HEK293T (cell line): ENCODE measurements around the gene KRTAP1-1.
"Not testable (repeated sequence)": the region's sequence is repeated elsewhere in the genome, so short reads cannot be mapped to it uniquely, and the experiment has no call there.

Source experiments
- CTCF ChIA-PET: fragments of 350-600 bp; formaldehyde crosslinking; extraction: SDS; loops from one replicate; lab custom pipeline; 2021; ENCODE audit warnings: antibody characterized with exemption, inconsistent platforms; lab: Yijun Ruan, JAX
- POLR2A ChIA-PET: fragments of 350-600 bp; formaldehyde crosslinking; extraction: SDS; loops from one replicate; lab custom pipeline; 2020; ENCODE audit warnings: antibody characterized with exemption, inconsistent platforms; lab: Yijun Ruan, JAX
- DNase-seq: peaks from one replicate; pipeline ENCODE4 v3.0.0; 2012; ENCODE audit warnings: mixed read lengths; ENCODE audit errors: extremely low spot score
- ARNT ChIP-seq: fragments of 450-650 bp; IDR thresholded peaks from 2 replicates; pipeline ENCODE4 v1.6.1; 2017; ENCODE audit warnings: mild to moderate bottlenecking
- BHLHE40 ChIP-seq: fragments of 450-650 bp; IDR thresholded peaks from 2 replicates; pipeline ENCODE4 v1.6.1; 2016; ENCODE audit warnings: mild to moderate bottlenecking, moderate library complexity, borderline replicate concordance
- CTBP1 ChIP-seq: fragments of 450-650 bp; IDR thresholded peaks from 2 replicates; pipeline ENCODE4 v1.6.1; 2016; ENCODE audit warnings: borderline replicate concordance
- ELF4 ChIP-seq: fragments of 450-650 bp; IDR thresholded peaks from 2 replicates; pipeline ENCODE4 v1.6.1; 2017; ENCODE audit warnings: antibody characterized with exemption
- FOXA1 ChIP-seq: fragments of 450-650 bp; IDR thresholded peaks from 2 replicates; pipeline ENCODE4 v1.6.1; 2016; ENCODE audit warnings: mild to moderate bottlenecking
- FOXK2 ChIP-seq: fragments of 450-650 bp; IDR thresholded peaks from 2 replicates; pipeline ENCODE4 v1.6.1; 2016; ENCODE audit warnings: mild to moderate bottlenecking
- FOXM1 ChIP-seq: fragments of 450-650 bp; IDR thresholded peaks from 2 replicates; pipeline ENCODE4 v1.6.1; 2017; ENCODE audit warnings: mild to moderate bottlenecking, borderline replicate concordance
- HDGF ChIP-seq: fragments of 450-650 bp; IDR thresholded peaks from 2 replicates; pipeline ENCODE4 v1.6.1; 2017; ENCODE audit warnings: antibody characterized with exemption, borderline replicate concordance
- L3MBTL2 ChIP-seq: fragments of 450-650 bp; conservative IDR thresholded peaks from 2 replicates; pipeline ENCODE4 v1.6.1; 2016; ENCODE audit warnings: mild to moderate bottlenecking
- LEF1 ChIP-seq: fragments of 450-650 bp; IDR thresholded peaks from 2 replicates; pipeline ENCODE4 v1.6.1; 2017; ENCODE audit warnings: mild to moderate bottlenecking, borderline replicate concordance
- NFRKB ChIP-seq: fragments of 450-650 bp; IDR thresholded peaks from 2 replicates; pipeline ENCODE4 v1.6.1; 2016; ENCODE audit warnings: mild to moderate bottlenecking, moderate library complexity
- PKNOX1 ChIP-seq: fragments of 450-650 bp; IDR thresholded peaks from 2 replicates; pipeline ENCODE4 v1.6.1; 2016
- SP1 ChIP-seq: fragments of 450-650 bp; IDR thresholded peaks from 2 replicates; pipeline ENCODE4 v1.6.1; 2017
- SUZ12 ChIP-seq: fragments of 450-650 bp; IDR thresholded peaks from 2 replicates; pipeline ENCODE4 v1.6.1; 2016; ENCODE audit warnings: mild to moderate bottlenecking
- TARDBP ChIP-seq: fragments of 450-650 bp; IDR thresholded peaks from 2 replicates; pipeline ENCODE4 v1.6.1; 2016
- ZNF384 ChIP-seq: fragments of 450-650 bp; IDR thresholded peaks from 2 replicates; pipeline ENCODE4 v1.6.1; 2016

KRTAP1-1 gene

GRCh38 chr17:41071606-41072360 is 30.5 kb upstream of the KRTAP1-1 start:
- POLR2A ChIA-PET, result no interaction called here

GRCh38 chr17:41069031-41069430 is 27.8 kb upstream of the KRTAP1-1 start:
- ChIA-PET CTCF (no interaction called here), POLR2A (no interaction called here)
- TF ChIP-seq TARDBP (no peak), NFRKB (no peak), L3MBTL2 (no peak), SUZ12 (no peak), SP1 (no peak), HDGF (no peak), FOXK2 (no peak), CTBP1 (no peak), ELF4 (no peak), BHLHE40 (no peak), ZNF384 (no peak), ARNT (no peak), PKNOX1 (no peak), LEF1 (no peak), FOXM1 (no peak), FOXA1 (no peak)
- DNase-seq, result no peak

More at GRCh38 chr17:41071606-41072360, 30.5 kb upstream of the KRTAP1-1 start:
- DNase-seq, result no peak
- TF ChIP-seq SP1 (no peak), ELF4 (no peak), NFRKB (no peak), PKNOX1 (no peak), BHLHE40 (no peak), SUZ12 (no peak), ZNF384 (no peak), ARNT (no peak), FOXM1 (no peak), CTBP1 (no peak), HDGF (no peak), FOXK2 (no peak), L3MBTL2 (no peak)
- CTCF ChIA-PET, result no interaction called here

- no peak for DNase-seq
- POLR2A ChIA-PET, result no interaction called here
- CTCF ChIA-PET, result no interaction called here
- TF ChIP-seq ZNF384 (no peak), BHLHE40 (no peak), FOXA1 (no peak), ARNT (no peak), TARDBP (no peak), SP1 (no peak), ELF4 (no peak), L3MBTL2 (no peak), FOXM1 (no peak), PKNOX1 (no peak), CTBP1 (no peak), NFRKB (no peak), LEF1 (no peak)
Measured at GRCh38 chr17:41067281-41067680, 26.0 kb upstream of the KRTAP1-1 start.

- DNase-seq, result no peak
- POLR2A ChIA-PET, result no interaction called here
- CTCF ChIA-PET, result no interaction called here
- TF ChIP-seq ARNT (no peak), NFRKB (no peak), TARDBP (no peak), ELF4 (no peak), BHLHE40 (no peak), SP1 (no peak), FOXK2 (no peak), ZNF384 (no peak)
Measured at GRCh38 chr17:41065829-41066624, 24.8 kb upstream of the KRTAP1-1 start, which contains the start of gene KRTAP2-4. KRTAP2-4 (minus strand) TSS chr17:41065879; CDS start chr17:41065845, 34 bp downstream.

GRCh38 chr17:41065016-41065689 is 23.9 kb upstream of the KRTAP1-1 start:
- CTCF ChIA-PET, DNase-seq, POLR2A ChIA-PET: not testable (repeated sequence)

GRCh38 chr17:41064301-41064700 is 23.1 kb upstream of the KRTAP1-1 start:
- CTCF ChIA-PET, result no interaction called here
- POLR2A ChIA-PET, result no interaction called here

More at GRCh38 chr17:41064301-41064700, 23.1 kb upstream of the KRTAP1-1 start:
- DNase-seq, result no peak
- TF ChIP-seq BHLHE40 (no peak), TARDBP (no peak), SUZ12 (no peak), ARNT (no peak), ZNF384 (no peak), FOXA1 (no peak), FOXK2 (no peak), FOXM1 (no peak), HDGF (no peak), NFRKB (no peak), L3MBTL2 (no peak), CTBP1 (no peak), ELF4 (no peak), SP1 (no peak), LEF1 (no peak), PKNOX1 (no peak)
